ENCODE data around the gene NIF3L1. TPM values are rescaled to one million over a fixed set of nuclear protein-coding genes. Genes with fewer than 3 reads are reported as not detected.

Gene NIF3L1
- polyA plus RNA-seq (2012; ENCODE audit: insufficient read depth, insufficient read length): 71.0 TPM

- DNase-seq (ENCODE audit: low read depth, low spot score): peak; percentile 98
- H3K4me3 ChIP-seq (ENCODE audit: low read length): peak within 1 kb of the TSS; percentile 90
These were observed at the start of gene NIF3L1, which contains the start of gene PPIL3 for GRCh38 chr2:200888704-200889625. TSS of gene NIF3L1 (plus strand) at chr2:200889371. CDS start at chr2:200891944, 2,573 bp downstream. TSS of gene PPIL3 (minus strand) at chr2:200889077. CDS start at chr2:200887615, 1,462 bp downstream.

GRCh38 chr2:200839513-200839912 is 49.7 kb upstream of the NIF3L1 start:
- DNase-seq (ENCODE audit: low read depth, low spot score): no peak
- no peak overlapping the region for H3K4me3 ChIP-seq (ENCODE audit: low read length)

GRCh38 chr2:200843993-200844948 is 44.9 kb upstream of the NIF3L1 start:
- DNase-seq (ENCODE audit: low read depth, low spot score): no peak
- H3K4me3 ChIP-seq (ENCODE audit: low read length): no peak overlapping the region

- no peak for DNase-seq (ENCODE audit: low read depth, low spot score)
These were observed 44.0 kb upstream of the NIF3L1 start for GRCh38 chr2:200845194-200845593.

GRCh38 chr2:200845669-200846325 is 43.4 kb upstream of the NIF3L1 start:
- no peak overlapping the region for H3K4me3 ChIP-seq (ENCODE audit: low read length)
- DNase-seq (ENCODE audit: low read depth, low spot score): no peak

More at GRCh38 chr2:200845194-200845593, 44.0 kb upstream of the NIF3L1 start:
- H3K4me3 ChIP-seq (ENCODE audit: low read length): no peak overlapping the region

GRCh38 chr2:200847269-200847668 is 41.9 kb upstream of the NIF3L1 start:
- no peak for DNase-seq (ENCODE audit: low read depth, low spot score)
- H3K4me3 ChIP-seq (ENCODE audit: low read length): no peak overlapping the region

GRCh38 chr2:200847939-200848338 is 41.2 kb upstream of the NIF3L1 start:
- DNase-seq (ENCODE audit: low read depth, low spot score): no peak
- H3K4me3 ChIP-seq (ENCODE audit: low read length): no peak overlapping the region

GRCh38 chr2:200850512-200851256 is 38.5 kb upstream of the NIF3L1 start:
- no peak for DNase-seq (ENCODE audit: low read depth, low spot score)
- no peak overlapping the region for H3K4me3 ChIP-seq (ENCODE audit: low read length)

- H3K4me3 ChIP-seq (ENCODE audit: low read length): no peak overlapping the region
These were observed 37.5 kb upstream of the NIF3L1 start for GRCh38 chr2:200851398-200852248.

GRCh38 chr2:200852605-200853004 is 36.6 kb upstream of the NIF3L1 start:
- no peak overlapping the region for H3K4me3 ChIP-seq (ENCODE audit: low read length)
- DNase-seq (ENCODE audit: low read depth, low spot score): no peak

More at GRCh38 chr2:200851398-200852248, 37.5 kb upstream of the NIF3L1 start:
- no peak for DNase-seq (ENCODE audit: low read depth, low spot score)

GRCh38 chr2:200856806-200857205 is 32.4 kb upstream of the NIF3L1 start:
- no peak overlapping the region for H3K4me3 ChIP-seq (ENCODE audit: low read length)
- DNase-seq (ENCODE audit: low read depth, low spot score): no peak

- no peak for DNase-seq (ENCODE audit: low read depth, low spot score)
- no peak overlapping the region for H3K4me3 ChIP-seq (ENCODE audit: low read length)
These were observed 28.9 kb upstream of the NIF3L1 start for GRCh38 chr2:200860092-200860795.

GRCh38 chr2:200861617-200862155 is 27.5 kb upstream of the NIF3L1 start:
- H3K4me3 ChIP-seq (ENCODE audit: low read length): peak overlapping the region; percentile 78
- no peak for DNase-seq (ENCODE audit: low read depth, low spot score)

- H3K4me3 ChIP-seq (ENCODE audit: low read length): peak overlapping the region; percentile 78
- peak; percentile 53 for DNase-seq (ENCODE audit: low read depth, low spot score)
These were observed 26.6 kb upstream of the NIF3L1 start for GRCh38 chr2:200862532-200863000.

GRCh38 chr2:200863782-200864175 is 25.4 kb upstream of the NIF3L1 start:
- DNase-seq (ENCODE audit: low read depth, low spot score): no peak
- H3K4me3 ChIP-seq (ENCODE audit: low read length): peak overlapping the region; percentile 78

All from Jurkat, Clone E6-1 (cell line).